ENCODE results near the gene CDT1. TPM values are rescaled to one million over a fixed set of nuclear protein-coding genes. Genes with fewer than 3 reads are reported as not detected.

The CDT1 gene
- total RNA-seq, 3 donors from 2014 or later: 2.9 to 20.9 (median 7.6) TPM

DNA sequence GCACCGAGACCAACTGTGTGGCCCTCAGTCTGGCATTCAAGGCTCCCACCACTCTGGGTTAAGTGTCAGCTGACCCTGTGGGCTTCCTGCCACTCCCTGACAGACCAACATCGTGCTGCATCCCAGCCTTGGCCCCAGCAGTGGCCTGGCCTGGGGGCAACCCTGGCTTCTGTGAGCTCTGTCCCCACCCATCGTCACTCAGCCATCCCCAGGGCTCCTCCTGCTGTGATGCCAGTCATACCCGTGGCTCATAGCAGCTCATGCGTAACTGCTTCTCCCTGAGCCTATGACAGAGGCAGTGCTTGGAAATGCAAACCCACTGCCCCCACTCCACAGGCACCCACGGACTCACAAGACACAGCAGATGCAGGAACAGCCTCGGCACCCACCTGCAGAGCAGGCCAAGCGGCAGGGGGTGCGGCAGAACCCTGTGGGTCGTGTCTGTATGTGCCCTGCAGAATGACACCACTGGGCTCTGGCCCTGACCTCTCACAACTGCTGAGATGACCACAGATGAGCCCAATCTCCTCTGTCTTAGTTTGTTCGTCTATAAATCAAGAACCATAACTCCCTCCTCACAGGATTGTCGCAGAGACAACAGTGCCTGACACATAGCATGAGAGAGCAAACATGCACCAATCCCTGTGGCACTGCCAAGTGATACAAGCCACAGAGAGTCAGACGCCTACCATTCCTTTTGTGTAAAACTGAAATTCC is 45.2 kb upstream of the CDT1 start:
- DNase-seq: no peak
- intact Hi-C loops (cut with DNase I, micrococcal nuclease): no loop called here
- Histone ChIP-seq H3K9me3 (no peaks in the 10 kb centered on the region), H3K4me1 (ENCODE audit: low read depth) (peaks cover 46% of the 10 kb centered on the region), H3K36me3 (ENCODE audit: low read depth) (no peaks in the 10 kb centered on the region), H3K4me3 (no peak overlapping the region)
- TF ChIP-seq CTCF (IDR thresholded peaks at IDR 0.05): no peak
- ATAC-seq: no peak

GRCh38 chr16:88758944-88759244 is 44.7 kb upstream of the CDT1 start:
- no peaks in the 10 kb centered on the region for H3K36me3 ChIP-seq (ENCODE audit: low read depth)
- peaks cover 51% of the 10 kb centered on the region for H3K4me1 ChIP-seq (ENCODE audit: low read depth)
- intact Hi-C loops (cut with DNase I, micrococcal nuclease): no loop called here
- DNase-seq (no peak), ATAC-seq (no peak)
- H3K9me3 ChIP-seq: no peaks in the 10 kb centered on the region
- TF ChIP-seq CTCF (IDR thresholded peaks at IDR 0.05): no peak
- H3K4me3 ChIP-seq: no peak overlapping the region

DNA sequence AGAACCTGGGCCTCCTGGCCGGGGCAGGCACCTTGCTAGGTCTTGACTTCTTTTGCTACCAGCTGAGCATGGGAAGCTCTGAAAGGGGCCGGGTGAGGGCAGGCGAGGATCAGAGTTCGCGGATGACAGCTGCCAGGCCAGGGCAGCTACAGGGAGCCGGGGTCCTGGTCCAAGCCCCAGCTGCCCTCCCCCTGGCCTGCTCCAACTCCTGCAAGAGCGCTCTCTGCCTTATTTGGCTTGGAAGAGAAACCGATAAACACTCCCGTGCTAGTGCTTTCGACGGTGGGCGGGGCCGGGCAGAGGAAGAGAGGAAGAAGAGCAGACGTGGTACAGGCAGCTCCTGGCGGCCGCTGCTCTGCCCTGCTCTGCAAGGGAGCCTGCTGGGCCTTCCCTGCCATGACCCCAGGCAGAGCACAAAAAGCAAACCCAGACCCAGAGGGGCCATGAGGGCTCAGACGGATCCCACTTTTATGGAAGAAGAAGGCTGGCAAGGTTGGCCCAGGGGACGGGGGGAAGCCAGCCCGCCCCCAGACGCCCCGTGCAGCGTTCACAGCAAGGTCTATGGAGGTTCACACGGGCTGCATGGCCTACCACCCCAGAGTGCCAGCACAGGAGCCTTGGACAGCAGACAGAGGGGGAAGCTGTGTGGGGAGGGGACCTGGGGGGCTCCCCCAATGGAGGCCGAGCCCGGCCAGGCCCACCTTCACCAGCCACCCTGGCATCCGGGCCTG is 44.2 kb upstream of the CDT1 start:
- H3K36me3 ChIP-seq (ENCODE audit: low read depth): no peaks in the 10 kb centered on the region
- H3K9me3 ChIP-seq: no peaks in the 10 kb centered on the region
- DNase-seq: peak; percentile 76 to 88 (median 85)
- TF ChIP-seq CTCF (IDR thresholded peaks at IDR 0.05): no peak
- no peak overlapping the region for H3K4me3 ChIP-seq
- intact Hi-C loops (cut with DNase I, micrococcal nuclease): no loop called here
- ATAC-seq: peak; percentile 67
- H3K4me1 ChIP-seq (ENCODE audit: low read depth): peaks cover 51% of the 10 kb centered on the region

DNA sequence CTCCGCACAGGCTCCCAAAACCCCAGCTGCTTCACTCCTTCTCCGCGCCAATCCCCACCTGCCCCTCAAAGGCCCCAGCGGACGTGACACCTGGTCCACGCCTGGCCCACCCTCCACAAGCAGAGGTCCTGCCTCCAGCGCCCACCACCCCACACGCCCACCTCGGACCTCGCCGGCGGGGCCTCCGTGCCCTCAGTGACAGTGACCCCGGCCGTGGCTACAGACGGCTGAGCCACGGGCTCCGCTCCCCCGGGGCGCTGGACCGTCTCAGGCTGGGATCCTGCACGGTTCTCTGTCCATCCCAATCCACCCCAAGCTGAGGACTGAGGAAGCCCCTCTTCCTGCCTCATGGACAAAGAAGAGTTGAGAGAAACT is 43.6 kb upstream of the CDT1 start:
- no peak for TF ChIP-seq CTCF (IDR thresholded peaks at IDR 0.05)
- Histone ChIP-seq H3K4me3 (no peak overlapping the region), H3K36me3 (ENCODE audit: low read depth) (no peaks in the 10 kb centered on the region), H3K9me3 (no peaks in the 10 kb centered on the region), H3K4me1 (ENCODE audit: low read depth) (peaks cover 51% of the 10 kb centered on the region)
- intact Hi-C loops (cut with DNase I, micrococcal nuclease): no loop called here
- ATAC-seq: no peak
- no peak for DNase-seq

DNA sequence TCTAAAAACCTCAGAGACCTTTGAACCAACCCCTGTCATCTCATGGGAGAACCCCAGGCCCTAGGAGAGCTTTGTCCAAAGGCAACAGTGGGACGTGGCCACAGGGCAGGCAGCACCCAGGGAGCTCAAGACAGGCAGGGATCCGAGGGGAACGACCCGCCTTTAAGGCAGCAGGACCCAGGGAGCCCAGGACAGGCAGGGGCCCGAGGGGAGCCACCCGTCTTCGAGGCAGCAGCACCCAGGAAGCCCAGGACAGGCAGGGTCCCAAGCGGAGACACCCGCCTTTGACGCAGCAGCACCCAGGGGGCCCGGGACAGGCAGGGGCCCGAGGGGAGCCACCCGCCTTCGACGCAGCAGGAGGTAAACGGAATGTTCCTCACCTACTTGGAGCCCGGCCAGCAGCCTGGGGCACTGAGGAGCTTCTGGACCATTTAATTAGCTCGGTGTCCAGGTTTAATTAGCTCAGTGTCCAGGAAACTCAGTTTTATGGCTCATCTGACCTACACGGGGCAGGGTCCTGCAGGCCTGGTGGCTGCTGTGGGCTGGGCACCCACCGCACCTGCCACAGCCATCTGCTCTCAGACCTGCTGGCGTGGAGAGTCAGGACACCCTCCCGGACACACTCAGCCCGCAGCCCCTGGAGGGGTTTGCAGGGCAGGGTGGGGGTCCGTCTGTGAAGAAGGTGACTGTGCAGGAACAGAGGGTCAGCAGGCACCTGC is 43.0 kb upstream of the CDT1 start:
- Histone ChIP-seq H3K4me1 (ENCODE audit: low read depth) (peaks cover 51% of the 10 kb centered on the region), H3K36me3 (ENCODE audit: low read depth) (no peaks in the 10 kb centered on the region), H3K9me3 (no peaks in the 10 kb centered on the region), H3K4me3 (no peak overlapping the region)
- no peak for TF ChIP-seq CTCF (IDR thresholded peaks at IDR 0.05)
- DNase-seq (peak; percentile 72 to 87 (median 82)), ATAC-seq (peak; percentile 64)
- intact Hi-C loops (cut with DNase I, micrococcal nuclease): no loop called here

Data from mucosa of descending colon (tissue), 3 donors.